Mesendoderm (in vitro differentiated cells): Measurements from ENCODE around the gene MYO15A.

ENCODE experiments used
- DNase-seq: peaks from one replicate; pipeline ENCODE4 v3.0.0; 2013
- H2AK5ac ChIP-seq: 2 replicates; pipeline ENCODE4 v1.6.1; 2013; ENCODE audit warnings: low read length, inconsistent platforms
- H2BK120ac ChIP-seq: 2 replicates; pipeline ENCODE4 v1.6.1; 2013; ENCODE audit warnings: low read depth, mild to moderate bottlenecking, low read length, moderate library complexity, mixed read lengths
- H2BK15ac ChIP-seq: replicated peaks from 2 replicates; pipeline ENCODE4 v1.6.1; 2013; ENCODE audit warnings: low read depth, mild to moderate bottlenecking, moderate library complexity
- H2BK5ac ChIP-seq: 2 replicates; pipeline ENCODE4 v1.6.1; 2013; ENCODE audit warnings: low read length, inconsistent platforms
- H3K18ac ChIP-seq: 2 replicates; pipeline ENCODE4 v1.6.1; 2013; ENCODE audit warnings: mild to moderate bottlenecking, low read length, mixed read lengths
- H3K23ac ChIP-seq: one replicate; pipeline ENCODE4 v1.6.1; 2013; ENCODE audit warnings: low read length
- H3K27ac ChIP-seq: 2 replicates; pipeline ENCODE4 v1.5.1; 2013; ENCODE audit warnings: low read depth, mild to moderate bottlenecking, inconsistent platforms, low read length, moderate library complexity
- H3K27me3 ChIP-seq: 2 replicates; pipeline ENCODE4 v1.6.1; 2013; ENCODE audit warnings: low read length, control low read depth, mild to moderate bottlenecking, inconsistent platforms; ENCODE audit not compliant: insufficient read depth, poor library complexity
- H3K36me3 ChIP-seq: 2 replicates; pipeline ENCODE4 v1.6.1; 2013; ENCODE audit warnings: low read length, inconsistent platforms; ENCODE audit not compliant: control insufficient read depth, insufficient read depth
- H3K4ac ChIP-seq: one replicate; pipeline ENCODE4 v1.6.1; 2013; ENCODE audit warnings: low read depth, mild to moderate bottlenecking, low read length, moderate library complexity
- H3K4me1 ChIP-seq: 2 replicates; pipeline ENCODE4 v1.6.1; 2013; ENCODE audit warnings: low read depth, low read length, inconsistent platforms; ENCODE audit not compliant: control insufficient read depth
- H3K4me2 ChIP-seq: 2 replicates; pipeline ENCODE4 v1.6.1; 2013; ENCODE audit warnings: low read length
- H3K4me3 ChIP-seq: 2 replicates; pipeline ENCODE4 v1.5.1; 2013; ENCODE audit warnings: mild to moderate bottlenecking, low read length
- H3K56ac ChIP-seq: one replicate; pipeline ENCODE4 v1.6.1; 2013; ENCODE audit warnings: low read length
- H3K79me1 ChIP-seq: 2 replicates; pipeline ENCODE4 v1.6.1; 2013; ENCODE audit warnings: low read length, inconsistent platforms
- H3K79me2 ChIP-seq: 2 replicates; pipeline ENCODE4 v1.6.1; 2013; ENCODE audit warnings: mild to moderate bottlenecking, low read length; ENCODE audit not compliant: control insufficient read depth, insufficient read depth
- H3K9ac ChIP-seq: 2 replicates; pipeline ENCODE4 v1.6.1; 2013; ENCODE audit warnings: low read length, inconsistent platforms
- H4K5ac ChIP-seq: one replicate; pipeline ENCODE4 v1.6.1; 2013; ENCODE audit warnings: low read length
- H4K8ac ChIP-seq: one replicate; pipeline ENCODE4 v1.6.1; 2013; ENCODE audit warnings: low read depth, mild to moderate bottlenecking, control low read depth, low read length, moderate library complexity
- WGBS: extraction: QIAGEN DNeasy Blood & Tissue Kit; methylation state at CpG from one replicate; pipeline ENCODE4 v1.1.7; 2013; ENCODE audit warnings: low lambda C conversion rate, missing lambda C conversion rate; ENCODE audit not compliant: insufficient coverage; ENCODE audit errors: extremely low coverage; 5-methylcytosine and 5-hydroxymethylcytosine counted together

The MYO15A gene

DNA sequence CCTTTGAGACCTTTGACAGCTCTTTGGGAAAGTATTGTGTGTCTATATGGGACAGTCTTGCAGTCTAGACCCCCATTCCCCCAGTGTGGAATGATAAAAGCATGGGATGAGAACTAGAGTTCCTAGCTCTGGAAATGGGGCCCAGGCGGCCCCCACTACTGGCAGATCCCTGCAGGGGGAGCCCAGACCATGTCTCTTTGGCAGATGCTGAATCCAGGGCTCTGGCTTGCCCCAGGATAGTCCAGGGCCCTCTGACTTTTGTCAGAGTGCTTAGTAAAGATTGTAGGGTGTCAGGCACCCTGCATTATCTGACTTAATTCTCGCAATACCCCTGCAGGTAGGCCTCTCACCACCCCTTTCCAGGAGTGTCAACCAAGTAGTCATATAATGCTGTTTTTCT, 83.4 kb downstream of the MYO15A start:
- H3K36me3 ChIP-seq: peaks cover 2% of the 10 kb centered on the region
- no CpG with 5 or more reads among the region's 2 CpGs for WGBS

DNA sequence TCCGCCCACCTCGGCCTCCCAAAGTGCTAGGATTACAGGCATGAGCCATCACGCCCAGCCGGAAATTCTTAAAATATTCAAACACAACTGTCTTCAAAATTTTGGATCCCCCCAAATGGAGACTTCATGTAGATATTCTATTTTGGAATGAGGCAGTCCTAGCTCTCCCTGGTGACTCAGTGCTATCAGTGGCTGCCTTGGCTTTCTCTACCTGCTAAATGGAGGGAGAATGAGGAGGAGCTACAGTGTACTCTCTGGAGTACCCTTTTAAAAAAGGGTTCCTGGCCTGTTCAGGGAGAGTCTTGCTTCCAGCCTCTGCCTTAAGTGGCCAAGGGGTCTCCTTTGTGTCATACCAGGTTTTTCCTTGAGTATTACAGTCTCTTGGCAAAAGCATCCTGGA, 85.8 kb downstream of the MYO15A start:
- Histone ChIP-seq H2BK15ac (no peak overlapping the region), H4K5ac (no peak overlapping the region), H4K8ac (no peak overlapping the region), H3K4me2 (no peak overlapping the region), H3K4ac (no peak overlapping the region), H3K79me2 (peaks cover 50% of the 10 kb centered on the region), H3K27me3 (no peaks in the 10 kb centered on the region), H2BK5ac (no peak overlapping the region), H3K9ac (no peak overlapping the region), H3K36me3 (peaks cover 2% of the 10 kb centered on the region), H2AK5ac (no peak overlapping the region), H3K18ac (no peak overlapping the region), H3K79me1 (peaks cover 33% of the 10 kb centered on the region), H3K56ac (no peak overlapping the region), H3K27ac (no peak overlapping the region), H3K23ac (no peak overlapping the region), H3K4me1 (no peaks in the 10 kb centered on the region), H2BK120ac (no peak overlapping the region), H3K4me3 (no peak overlapping the region)
- no peak for DNase-seq
- no CpG with 5 or more reads among the region's 4 CpGs for WGBS

More for the DNA sequence above, 83.4 kb downstream of the MYO15A start:
- H3K4ac ChIP-seq: no peak overlapping the region
- no peak overlapping the region for H4K8ac ChIP-seq
- H3K18ac ChIP-seq: no peak overlapping the region
- H2BK15ac ChIP-seq: no peak overlapping the region
- no peak overlapping the region for H4K5ac ChIP-seq
- H3K79me1 ChIP-seq: peaks cover 34% of the 10 kb centered on the region
- no peak overlapping the region for H2BK5ac ChIP-seq
- H2BK120ac ChIP-seq: no peak overlapping the region
- H3K27ac ChIP-seq: no peak overlapping the region
- H3K4me1 ChIP-seq: peaks cover 7% of the 10 kb centered on the region
- H3K79me2 ChIP-seq: peaks cover 60% of the 10 kb centered on the region
- DNase-seq: no peak
- no peak overlapping the region for H3K4me2 ChIP-seq
- H3K27me3 ChIP-seq: no peaks in the 10 kb centered on the region
- H3K4me3 ChIP-seq: no peak overlapping the region
- H3K56ac ChIP-seq: no peak overlapping the region
- no peak overlapping the region for H3K23ac ChIP-seq
- no peak overlapping the region for H3K9ac ChIP-seq
- H2AK5ac ChIP-seq: no peak overlapping the region

DNA sequence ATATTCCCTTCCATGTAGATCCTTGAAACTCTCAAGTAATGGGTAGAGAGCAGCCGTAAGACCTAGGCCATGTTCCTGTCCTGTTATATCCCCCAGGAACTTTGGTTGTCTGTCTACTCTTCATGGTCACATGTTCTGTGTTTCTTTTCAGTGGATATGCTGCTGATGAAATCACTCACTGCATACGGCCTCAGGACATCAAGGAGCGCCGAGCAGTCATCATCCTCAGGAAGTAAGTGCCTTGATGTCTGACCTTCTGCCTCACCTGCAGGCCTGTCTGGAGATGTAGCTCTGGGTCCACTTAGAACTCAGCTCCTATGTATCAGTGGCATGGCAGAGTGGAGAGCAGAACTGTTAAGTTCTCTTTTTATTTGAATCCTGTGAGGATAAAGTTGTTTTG, 86.2 kb downstream of the MYO15A start:
- no peak overlapping the region for H2BK15ac ChIP-seq
- no peak overlapping the region for H3K23ac ChIP-seq
- H3K18ac ChIP-seq: no peak overlapping the region
- H3K27me3 ChIP-seq: no peaks in the 10 kb centered on the region
- no peak for DNase-seq
- no peak overlapping the region for H3K27ac ChIP-seq
- H3K36me3 ChIP-seq: peaks cover 2% of the 10 kb centered on the region
- peaks cover 46% of the 10 kb centered on the region for H3K79me2 ChIP-seq
- H2BK120ac ChIP-seq: no peak overlapping the region
- WGBS: no CpG with 5 or more reads among the region's 4 CpGs
- no peak overlapping the region for H3K4me2 ChIP-seq
- no peak overlapping the region for H2AK5ac ChIP-seq
- no peak overlapping the region for H3K9ac ChIP-seq
- H3K56ac ChIP-seq: no peak overlapping the region
- H3K4me3 ChIP-seq: no peak overlapping the region
- H4K5ac ChIP-seq: no peak overlapping the region
- no peak overlapping the region for H3K4ac ChIP-seq
- no peaks in the 10 kb centered on the region for H3K4me1 ChIP-seq
- no peak overlapping the region for H4K8ac ChIP-seq
- no peak overlapping the region for H2BK5ac ChIP-seq
- peaks cover 32% of the 10 kb centered on the region for H3K79me1 ChIP-seq

DNA sequence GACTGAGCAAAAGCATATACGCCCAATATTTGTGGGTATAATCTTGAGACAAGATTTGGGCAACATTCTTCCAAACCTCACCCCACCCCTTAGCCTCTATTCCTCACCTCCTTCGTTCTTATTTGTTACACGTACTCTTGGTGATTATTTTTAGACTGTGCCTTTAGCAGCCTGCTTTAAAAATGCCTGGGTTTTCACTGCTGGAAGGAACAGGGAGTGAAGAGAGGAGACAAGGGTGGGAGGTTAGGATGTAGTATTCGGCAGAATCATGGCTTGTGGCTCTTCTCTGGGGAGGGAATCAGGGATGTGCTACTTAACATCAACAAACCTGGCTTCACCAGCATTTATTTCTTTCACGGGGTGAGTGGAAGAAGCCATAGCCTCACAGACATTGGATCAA, 86.7 kb downstream of the MYO15A start:
- H4K5ac ChIP-seq: no peak overlapping the region
- H3K36me3 ChIP-seq: peaks cover 2% of the 10 kb centered on the region
- no peak overlapping the region for H3K4ac ChIP-seq
- H2BK15ac ChIP-seq: no peak overlapping the region
- no peaks in the 10 kb centered on the region for H3K4me1 ChIP-seq
- H2AK5ac ChIP-seq: no peak overlapping the region
- H3K4me3 ChIP-seq: no peak overlapping the region
- H3K18ac ChIP-seq: no peak overlapping the region
- H3K56ac ChIP-seq: no peak overlapping the region
- no peaks in the 10 kb centered on the region for H3K27me3 ChIP-seq
- no CpG with 5 or more reads among the region's 5 CpGs for WGBS
- H3K23ac ChIP-seq: no peak overlapping the region
- H2BK5ac ChIP-seq: no peak overlapping the region
- H2BK120ac ChIP-seq: no peak overlapping the region
- no peak overlapping the region for H3K4me2 ChIP-seq
- peaks cover 42% of the 10 kb centered on the region for H3K79me2 ChIP-seq
- H3K79me1 ChIP-seq: peaks cover 30% of the 10 kb centered on the region
- no peak overlapping the region for H4K8ac ChIP-seq
- H3K9ac ChIP-seq: no peak overlapping the region
- no peak overlapping the region for H3K27ac ChIP-seq
- no peak for DNase-seq

DNA sequence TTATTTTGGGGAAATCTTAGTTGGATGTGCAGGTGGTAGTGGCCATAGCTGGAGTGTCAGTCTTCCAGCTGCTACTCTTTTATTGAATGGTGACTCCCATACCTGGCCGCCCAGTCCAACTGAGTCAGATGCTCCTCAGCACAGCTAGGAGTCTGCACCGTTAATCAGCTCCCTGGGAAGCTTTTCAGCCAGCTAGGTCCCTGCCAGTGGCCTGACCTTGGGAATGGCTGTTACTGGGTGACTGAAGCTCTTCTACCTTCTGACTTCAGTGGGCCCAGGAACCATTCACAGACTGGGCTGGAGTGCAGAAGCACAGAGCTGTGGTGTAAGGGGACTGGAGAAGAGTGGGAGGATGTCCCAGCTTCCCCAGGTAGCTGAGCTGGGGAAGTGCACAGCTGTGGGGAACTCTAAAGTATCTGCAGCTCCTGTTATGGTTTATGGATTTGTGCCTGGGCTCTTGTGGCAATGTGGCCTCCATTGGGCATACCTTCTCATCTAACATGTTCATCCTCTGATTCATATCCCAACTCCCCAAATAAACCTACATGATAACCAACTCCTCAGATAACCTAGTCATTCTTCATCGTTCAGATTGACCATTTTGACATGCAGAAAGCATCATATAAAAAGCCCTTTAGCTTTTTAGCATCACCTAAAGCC, 89.1 kb downstream of the MYO15A start:
- H3K27me3 ChIP-seq: no peaks in the 10 kb centered on the region
- H3K79me2 ChIP-seq: peaks cover 30% of the 10 kb centered on the region
- H3K18ac ChIP-seq: no peak overlapping the region
- no peak overlapping the region for H4K8ac ChIP-seq
- H2BK5ac ChIP-seq: no peak overlapping the region
- DNase-seq: no peak
- no peak overlapping the region for H2BK15ac ChIP-seq
- no peak overlapping the region for H3K4me3 ChIP-seq
- no peak overlapping the region for H3K27ac ChIP-seq
- H3K4me1 ChIP-seq: no peaks in the 10 kb centered on the region
- peaks cover 2% of the 10 kb centered on the region for H3K36me3 ChIP-seq
- no peak overlapping the region for H3K23ac ChIP-seq
- no peak overlapping the region for H4K5ac ChIP-seq
- H3K4ac ChIP-seq: no peak overlapping the region
- H3K79me1 ChIP-seq: peaks cover 27% of the 10 kb centered on the region
- no peak overlapping the region for H3K9ac ChIP-seq
- no peak overlapping the region for H2BK120ac ChIP-seq
- H3K56ac ChIP-seq: no peak overlapping the region
- WGBS: no CpG with 5 or more reads among the region's 3 CpGs
- H3K4me2 ChIP-seq: no peak overlapping the region
- H2AK5ac ChIP-seq: no peak overlapping the region

DNA sequence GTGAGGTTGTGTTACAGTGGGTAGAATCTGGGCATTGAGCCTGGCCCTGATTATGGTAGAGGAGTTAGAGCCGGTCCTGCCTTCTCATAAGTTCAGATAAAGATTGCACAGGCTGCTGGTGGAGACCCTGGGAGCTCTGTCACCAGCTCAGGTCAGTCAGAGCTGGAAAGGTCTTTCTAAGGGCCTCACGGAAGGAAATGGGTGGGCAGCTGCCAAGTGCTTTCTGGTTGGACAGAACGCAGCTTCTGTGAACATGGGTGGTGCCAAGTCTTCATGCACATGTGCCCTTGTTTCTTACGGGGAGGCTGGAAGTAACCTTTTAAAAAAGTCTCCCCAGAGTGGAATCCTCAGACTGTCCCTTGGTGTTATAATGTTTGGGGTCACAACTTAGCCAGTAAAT, 90.0 kb downstream of the MYO15A start:
- Histone ChIP-seq H3K27ac (no peak overlapping the region), H2BK120ac (no peak overlapping the region), H3K56ac (no peak overlapping the region), H3K36me3 (peaks cover 2% of the 10 kb centered on the region), H4K8ac (no peak overlapping the region), H3K4me1 (no peaks in the 10 kb centered on the region), H3K79me2 (peaks cover 27% of the 10 kb centered on the region), H4K5ac (no peak overlapping the region), H3K9ac (no peak overlapping the region), H3K79me1 (peaks cover 28% of the 10 kb centered on the region), H3K4me3 (no peak overlapping the region), H2AK5ac (no peak overlapping the region), H3K18ac (no peak overlapping the region), H3K4ac (no peak overlapping the region), H3K23ac (no peak overlapping the region), H2BK15ac (no peak overlapping the region), H3K4me2 (no peak overlapping the region), H3K27me3 (no peaks in the 10 kb centered on the region), H2BK5ac (no peak overlapping the region)
- DNase-seq: no peak
- WGBS: no CpG with 5 or more reads among the region's 4 CpGs
